Panc1 (cell line): ENCODE data around the gene FKBP5. TPM values are rescaled to one million over a fixed set of nuclear protein-coding genes. Genes with fewer than 3 reads are reported as not detected.

Source experiments
- ATAC-seq: fragments of 200-7000 bp; cut with Tn5 transposase; 2 replicates; pipeline ENCODE4 v1.9.1; 2020; ENCODE audit warnings: mild to moderate bottlenecking, moderate library complexity
- BruUV-seq: library from RNA; stranded (reverse); fragments of 400-500 nt; replicated peaks from 2 replicates; lab custom pipeline; 2021; lab: Mats Ljungman, UMichigan
- CTCF ChIA-PET: fragments of 300-600 bp; sonication (Branson Sonifier 250); formaldehyde crosslinking; loops from one replicate; lab custom pipeline; 2022; ENCODE audit warnings: antibody characterized with exemption; lab: Charles Lee
- POLR2A ChIA-PET: fragments of 300-600 bp; sonication (Branson Sonifier 250); formaldehyde crosslinking; loops from one replicate; lab custom pipeline; 2022; ENCODE audit warnings: antibody characterized with exemption; lab: Charles Lee
- DNase-seq: peaks from one replicate; pipeline ENCODE4 v3.0.0-alpha.2; 2010; ENCODE audit warnings: low read depth, low spot score
- H3K27ac ChIP-seq: 2 replicates; pipeline ENCODE4 v1.5.1; 2011; ENCODE audit warnings: mild to moderate bottlenecking, low read length, inconsistent platforms
- H3K27me3 ChIP-seq: fragments of 200-500 bp; sonication (Bioruptor generic); 2 replicates; pipeline ENCODE4 v1.6.0; 2014; ENCODE audit warnings: low read length, inconsistent platforms; ENCODE audit not compliant: control insufficient read depth, insufficient read depth
- H3K36me3 ChIP-seq: fragments of 200-500 bp; sonication (Bioruptor generic); 2 replicates; pipeline ENCODE4 v1.5.1; 2014; ENCODE audit warnings: inconsistent platforms, mild to moderate bottlenecking, low read length, moderate library complexity; ENCODE audit not compliant: control insufficient read depth, insufficient read depth
- H3K4me1 ChIP-seq: 2 replicates; pipeline ENCODE4 v1.5.1; 2011; ENCODE audit warnings: inconsistent platforms, mild to moderate bottlenecking, low read length, moderate library complexity; ENCODE audit not compliant: control insufficient read depth, insufficient read depth
- H3K4me3 ChIP-seq, 2 experiments: 2 replicates each; pipeline ENCODE4 v1.5.1; 2011 to 2012; ENCODE audit warnings: low read depth in 2 of 2, low read length in 2 of 2, mild to moderate bottlenecking in 2 of 2, inconsistent platforms in 1 of 2, moderate library complexity in 1 of 2
- H3K9me3 ChIP-seq: fragments of 200-500 bp; sonication (Bioruptor generic); 2 replicates; pipeline ENCODE4 v1.5.1; 2014; ENCODE audit warnings: low read depth, mild to moderate bottlenecking, inconsistent platforms, low read length, moderate library complexity; ENCODE audit not compliant: control insufficient read depth, insufficient read depth
- REST ChIP-seq, 2 experiments: IDR thresholded peaks; 2 replicates each; pipeline ENCODE4 v1.6.1; 2011 to 2012; ENCODE audit warnings: low read depth in 2 of 2, control low read depth in 1 of 2, low read length in 1 of 2, mild to moderate bottlenecking in 1 of 2, moderate library complexity in 1 of 2; ENCODE audit not compliant: insufficient read depth in 1 of 2
- SIN3A ChIP-seq: IDR thresholded peaks from 2 replicates; pipeline ENCODE4 v1.6.1; 2012; ENCODE audit warnings: low read depth, mild to moderate bottlenecking, low read length, moderate library complexity, borderline replicate concordance; ENCODE audit not compliant: insufficient read depth
- TCF7L2 ChIP-seq: IDR thresholded peaks from 2 replicates; pipeline ENCODE4 v1.6.1; 2011; ENCODE audit warnings: mild to moderate bottlenecking, low read depth, low read length, inconsistent platforms
- in situ Hi-C: cut with HindIII; loops from 2 replicates; pipeline ENCODE4 v1.10.0; 2016; ENCODE audit warnings: low sequenced_read_pairs, low pct_unique_long_range_greater_than_20kb
- intact Hi-C: fragments of 100-400 bp; cut with micrococcal nuclease; formaldehyde crosslinking; loops from one replicate; pipeline ENCODE4 v1.10.0; 2022; ENCODE audit not compliant: unreplicated experiment
- microRNA-seq: library from miRNA; unstranded; fragments of <30 nt; microRNA quantifications from one replicate; pipeline ENCODE4 v1.1.0, GENCODE V29; 2020; ENCODE audit not compliant: unreplicated experiment
- total RNA-seq: library from RNA; stranded (reverse); gene quantifications from one replicate; pipeline ENCODE4 v1.2.1, GENCODE V29; 2021; ENCODE audit not compliant: unreplicated experiment
- TF ChIP-seq, protein P1 (sequence below): fragments of 450-650 bp; IDR thresholded peaks from 2 replicates; pipeline ENCODE4 v1.5.1; 2017; ENCODE audit warnings: mild to moderate bottlenecking

Gene FKBP5
- total RNA-seq, 1 experiment from 2014 or later: 25.2 TPM

GRCh38 chr6:35532126-35532525, 156.6 kb downstream of the FKBP5 start:
- DNase-seq (no peak), ATAC-seq (no peak)
- no peak overlapping the region for H3K4me3 ChIP-seq
- no peak overlapping the region for H3K27ac ChIP-seq
- H3K9me3 ChIP-seq: no peaks in the 10 kb centered on the region
- no peaks in the 10 kb centered on the region for H3K4me1 ChIP-seq
- H3K27me3 ChIP-seq: no peaks in the 10 kb centered on the region
- CTCF ChIA-PET: no interaction called here
- TF ChIP-seq TCF7L2: no peak
- TF ChIP-seq, protein P1, sequence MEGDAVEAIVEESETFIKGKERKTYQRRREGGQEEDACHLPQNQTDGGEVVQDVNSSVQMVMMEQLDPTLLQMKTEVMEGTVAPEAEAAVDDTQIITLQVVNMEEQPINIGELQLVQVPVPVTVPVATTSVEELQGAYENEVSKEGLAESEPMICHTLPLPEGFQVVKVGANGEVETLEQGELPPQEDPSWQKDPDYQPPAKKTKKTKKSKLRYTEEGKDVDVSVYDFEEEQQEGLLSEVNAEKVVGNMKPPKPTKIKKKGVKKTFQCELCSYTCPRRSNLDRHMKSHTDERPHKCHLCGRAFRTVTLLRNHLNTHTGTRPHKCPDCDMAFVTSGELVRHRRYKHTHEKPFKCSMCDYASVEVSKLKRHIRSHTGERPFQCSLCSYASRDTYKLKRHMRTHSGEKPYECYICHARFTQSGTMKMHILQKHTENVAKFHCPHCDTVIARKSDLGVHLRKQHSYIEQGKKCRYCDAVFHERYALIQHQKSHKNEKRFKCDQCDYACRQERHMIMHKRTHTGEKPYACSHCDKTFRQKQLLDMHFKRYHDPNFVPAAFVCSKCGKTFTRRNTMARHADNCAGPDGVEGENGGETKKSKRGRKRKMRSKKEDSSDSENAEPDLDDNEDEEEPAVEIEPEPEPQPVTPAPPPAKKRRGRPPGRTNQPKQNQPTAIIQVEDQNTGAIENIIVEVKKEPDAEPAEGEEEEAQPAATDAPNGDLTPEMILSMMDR: no peak
- H3K36me3 ChIP-seq: no peaks in the 10 kb centered on the region
- in situ Hi-C loops (no loop called here), intact Hi-C loops (no loop called here)
- POLR2A ChIA-PET: no interaction called here
- no TSS peak for BruUV-seq

DNA sequence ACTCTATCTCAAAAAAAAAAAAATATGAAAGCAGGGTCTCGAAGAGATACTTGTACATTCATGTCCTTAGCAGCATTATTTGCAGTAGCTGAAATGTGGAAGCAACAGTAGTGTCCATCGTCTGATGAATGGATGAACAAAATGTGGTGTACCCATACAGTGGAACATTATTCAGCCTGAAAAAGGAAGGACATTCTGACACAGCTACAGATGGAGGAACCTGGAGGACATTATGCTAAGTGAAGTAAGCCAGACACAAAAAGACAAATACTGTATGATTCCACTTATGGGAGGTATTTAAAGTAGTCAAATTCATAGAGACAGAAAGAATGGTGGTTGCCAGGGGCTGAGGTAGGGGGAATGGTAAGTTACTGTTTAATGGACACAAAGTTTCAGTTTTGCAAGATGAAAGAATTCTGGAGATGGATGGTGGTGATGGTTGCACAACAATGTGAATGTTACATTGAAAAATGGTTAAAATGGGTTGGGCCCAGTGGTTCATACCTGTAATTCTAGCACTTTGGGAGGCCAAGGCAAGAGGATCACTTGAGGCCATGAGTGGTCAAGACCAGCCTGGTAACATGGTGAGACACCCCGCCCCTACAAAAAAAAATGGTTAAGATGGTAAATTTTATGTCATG, 164.2 kb downstream of the FKBP5 start:
- Histone ChIP-seq H3K27ac (no peak overlapping the region), H3K27me3 (no peaks in the 10 kb centered on the region), H3K9me3 (no peaks in the 10 kb centered on the region), H3K4me3 (no peak overlapping the region), H3K4me1 (no peaks in the 10 kb centered on the region), H3K36me3 (no peaks in the 10 kb centered on the region)
- TF ChIP-seq, protein P1: no peak
- TF ChIP-seq SIN3A (no peak), REST (IDR thresholded peaks at IDR 0.05; ENCODE audit: insufficient read depth in 1 of 2, low read depth in 2 of 2, low read length in 1 of 2) (no peak)
- in situ Hi-C loops: no loop called here
- CTCF ChIA-PET: interaction anchor here (0.7 to 1.0 kb wide), 3 partner anchors 38 to 52 kb away, joined by 3 to 5 read pairs (median 4); no protein-coding TSS in a partner anchor
- BruUV-seq: no TSS peak
- no peak for ATAC-seq
- intact Hi-C loops: no loop called here
- POLR2A ChIA-PET: no interaction called here
- DNase-seq: no peak

Small RNA genes lying within 50 kb of the gene (microRNA-seq; reads per million reads assigned to microRNA genes)
- 2.2 reads per million for gene MIR5690

Other genes starting within 250 kb of the FKBP5 start
- 4.3 TPM for gene FANCE, start 236.6 kb downstream of the FKBP5 start, total RNA-seq
- 732 TPM for gene RPL10A, start 220.5 kb downstream of the FKBP5 start, total RNA-seq
- 10.7 TPM for gene TEAD3, start 191.8 kb downstream of the FKBP5 start, total RNA-seq
- gene TULP1, start 176.0 kb downstream of the FKBP5 start, total RNA-seq: not detected
- gene ARMC12, start 48.1 kb upstream of the FKBP5 start, total RNA-seq: 1.4 TPM
- 0.57 TPM for gene CLPSL2, start 87.7 kb upstream of the FKBP5 start, total RNA-seq
- not detected for gene CLPSL1, start 92.1 kb upstream of the FKBP5 start, total RNA-seq
- 4.0 TPM for gene CLPS, start 108.4 kb upstream of the FKBP5 start, total RNA-seq
- not detected for gene LHFPL5, start 116.4 kb upstream of the FKBP5 start, total RNA-seq
- 68.3 TPM for gene SRPK1, start 232.2 kb upstream of the FKBP5 start, total RNA-seq